K562 (cell line): ENCODE data around the gene CS. TPM values are rescaled to one million over a fixed set of nuclear protein-coding genes. Genes with fewer than 3 reads are reported as not detected.

Experiments used
- CCNT2 ChIP-seq: IDR thresholded peaks from 2 replicates; pipeline ENCODE4 v1.6.1; 2011; ENCODE audit warnings: borderline replicate concordance, low read depth, mild to moderate bottlenecking, moderate library complexity, mixed read lengths, low read length; ENCODE audit not compliant: insufficient read length; ENCODE audit errors: extremely low read depth
- ESRRB ChIP-seq: fragments of 250-450 bp; sonication (Bioruptor Pico); IDR thresholded peaks from 2 replicates; pipeline ENCODE4 v1.5.0; 2020; ENCODE audit warnings: mild to moderate bottlenecking, moderate library complexity, borderline replicate concordance
- NFRKB ChIP-seq: fragments of 450-650 bp; IDR thresholded peaks from 2 replicates; pipeline ENCODE4 v1.6.1; 2016; ENCODE audit warnings: low read depth
- PRDM10 ChIP-seq: fragments of 450-650 bp; IDR thresholded peaks from 2 replicates; pipeline ENCODE4 v1.6.1; 2018; ENCODE audit not compliant: partially characterized antibody
- RAD51 ChIP-seq: fragments of 450-650 bp; IDR thresholded peaks from 2 replicates; pipeline ENCODE4 v1.7.1; 2016; ENCODE audit warnings: low read depth, mild to moderate bottlenecking, borderline replicate concordance
- RCOR1 ChIP-seq, 2 experiments: IDR thresholded peaks; 2 replicates each; pipeline ENCODE4 v1.6.1; 2012; ENCODE audit warnings: low read depth in 2 of 2, low read length in 2 of 2, borderline replicate concordance in 1 of 2, improper control_type of control experiment in 1 of 2
- ZBTB34 ChIP-seq: fragments of 250-450 bp; sonication (Bioruptor Pico); IDR thresholded peaks from 2 replicates; pipeline ENCODE4 v1.8.0; 2021; ENCODE audit warnings: mild to moderate bottlenecking, moderate library complexity
- ZNF583 ChIP-seq: fragments of 250-450 bp; sonication (Bioruptor Pico); IDR thresholded peaks from 2 replicates; pipeline ENCODE4 v1.4.0; 2020
- ZNF639 ChIP-seq, 2 experiments: fragments of 200-800 bp in 1 of 2; sonication (Bioruptor generic) in 1 of 2; sonication (generic) in 1 of 2; formaldehyde crosslinking in 1 of 2; IDR thresholded peaks in 1 of 2; conservative IDR thresholded peaks in 1 of 2; 2 replicates each; pipeline versions ENCODE4 v1.5.0 to v1.6.1; 2016 to 2020; ENCODE audit warnings: missing compliant biosample characterization in 1 of 2, missing genetic modification characterization in 1 of 2, missing genetic modification reagents in 1 of 2
- polyA plus RNA-seq, 8 experiments: library from polyadenylated mRNA; depleted of rRNA in 4 of 8; stranded (reverse) in 5 of 8; unstranded in 3 of 8; fragments of >200 nt; fragmentation: Nextera tagmentation in 2 of 8; fragmentation: Illumina TruSeq in 1 of 8; extraction: Ambion mirVana in 2 of 8; extraction: Trizol in 1 of 8; gene quantifications; 2 replicates each; pipeline versions ENCODE4 v1.2.1 to v1.2.3, GENCODE V29; 2011 to 2014; ENCODE audit warnings: inconsistent platforms in 1 of 8, missing spikeins in 1 of 8
- total RNA-seq, 7 experiments: library from RNA; depleted of rRNA in 6 of 7; stranded (reverse); fragments of >200 nt in 6 of 7; fragmentation: Illumina TruSeq in 2 of 7; extraction: Trizol in 2 of 7; gene quantifications; 2 replicates each; pipeline versions ENCODE4 v1.2.1 to v1.2.3, GENCODE V29; 2011 to 2021; ENCODE audit warnings: low replicate concordance in 1 of 7
- TF ChIP-seq, protein P1 (sequence below): fragments of 250-450 bp; sonication (Bioruptor Pico); IDR thresholded peaks from 2 replicates; pipeline ENCODE4 v1.5.0; 2021; ENCODE audit warnings: mild to moderate bottlenecking, moderate library complexity
- TF ChIP-seq, protein P2 (sequence below): fragments of 250-450 bp; sonication (Bioruptor Pico); IDR thresholded peaks from 2 replicates; pipeline ENCODE4 v1.8.0; 2021; ENCODE audit warnings: borderline replicate concordance, mild to moderate bottlenecking, moderate library complexity; ENCODE audit not compliant: poor library complexity, severe bottlenecking
- TF ChIP-seq, protein P3 (sequence below): fragments of 450-650 bp; IDR thresholded peaks from 2 replicates; pipeline ENCODE4 v1.7.0; 2016; ENCODE audit warnings: borderline replicate concordance

CS gene
- total and polyA plus RNA-seq, 9 of the 15 experiments (the other 6 are each of a cell fraction or from before 2014, with no cell fraction given): 99.9 to 390 (median 149) TPM

- TF ChIP-seq PRDM10 (peak; percentile 35), RCOR1 (IDR thresholded peaks at IDR 0.05; ENCODE audit: borderline replicate concordance in 1 of 2, low read depth in 2 of 2, low read length in 2 of 2) (peak in 1 of 2 experiments; percentile 8; a peak in 1 of 4 replicates), ESRRB (CRISPR knock-in tag) (no peak), ZBTB34 (CRISPR knock-in tag) (no peak), NFRKB (no peak), ZNF639 (CRISPR knock-in tag; conservative IDR thresholded peaks at IDR 0.05 in 1 of 2, IDR thresholded peaks at IDR 0.05 in 1 of 2) (no peak), ZNF583 (CRISPR knock-in tag) (no peak; the same call in 1 of the 2 replicates), RAD51 (no peak), CCNT2 (peak; percentile 57)
- TF ChIP-seq, protein P1, sequence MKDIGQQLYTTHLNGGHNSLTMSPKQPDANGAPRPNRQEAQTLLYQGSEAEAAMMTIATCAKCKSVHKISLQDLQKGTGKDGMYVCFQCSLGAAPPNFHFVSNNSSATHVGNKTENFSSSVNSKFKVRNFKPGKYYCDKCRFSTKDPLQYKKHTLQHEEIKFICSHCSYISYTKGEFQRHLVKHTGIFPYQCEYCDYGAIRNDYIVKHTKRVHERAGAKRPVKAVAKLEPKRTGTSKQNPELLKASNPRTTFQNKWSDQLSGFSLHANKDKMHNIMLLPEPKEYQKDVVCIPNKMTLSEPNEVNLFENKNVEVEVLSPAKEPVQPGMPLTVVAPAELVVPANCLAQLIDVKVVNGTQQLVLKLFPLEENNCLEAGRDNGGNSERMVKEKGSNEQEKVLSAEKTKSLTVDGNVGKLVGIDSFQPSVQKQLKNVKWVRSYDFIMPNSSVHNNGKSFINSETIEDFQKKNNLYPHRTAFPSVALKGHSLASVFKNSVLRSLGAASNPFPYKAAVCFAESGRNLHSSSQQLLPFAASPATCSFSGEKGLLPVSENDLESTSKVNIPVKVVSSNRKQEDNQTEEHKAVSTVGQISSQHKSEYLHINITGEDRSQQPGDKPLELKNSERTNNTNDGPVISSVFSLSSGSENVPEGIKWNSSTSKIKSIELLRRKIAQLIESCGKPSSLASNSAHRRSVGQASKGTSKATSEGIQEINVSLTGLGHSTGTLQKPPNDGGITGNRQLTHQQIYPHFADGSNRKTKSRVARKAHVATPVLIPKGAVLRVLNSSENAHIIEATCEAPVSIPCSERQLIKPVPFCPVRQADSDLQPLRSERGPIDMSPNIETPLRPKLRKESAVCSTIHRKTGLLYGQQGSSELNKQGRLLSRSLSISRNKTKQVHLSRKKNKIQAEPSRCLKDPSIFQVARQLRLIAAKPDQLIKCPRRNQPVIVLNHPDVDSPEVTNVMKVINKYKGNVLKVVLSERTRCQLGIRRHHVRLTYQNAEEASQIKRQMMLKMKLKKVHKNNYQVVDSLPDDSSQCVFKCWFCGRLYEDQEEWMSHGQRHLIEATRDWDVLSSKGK (CRISPR knock-in tag): no peak
- TF ChIP-seq, protein P2, sequence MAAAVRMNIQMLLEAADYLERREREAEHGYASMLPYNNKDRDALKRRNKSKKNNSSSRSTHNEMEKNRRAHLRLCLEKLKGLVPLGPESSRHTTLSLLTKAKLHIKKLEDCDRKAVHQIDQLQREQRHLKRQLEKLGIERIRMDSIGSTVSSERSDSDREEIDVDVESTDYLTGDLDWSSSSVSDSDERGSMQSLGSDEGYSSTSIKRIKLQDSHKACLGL: peak; percentile 48
- TF ChIP-seq, protein P3, sequence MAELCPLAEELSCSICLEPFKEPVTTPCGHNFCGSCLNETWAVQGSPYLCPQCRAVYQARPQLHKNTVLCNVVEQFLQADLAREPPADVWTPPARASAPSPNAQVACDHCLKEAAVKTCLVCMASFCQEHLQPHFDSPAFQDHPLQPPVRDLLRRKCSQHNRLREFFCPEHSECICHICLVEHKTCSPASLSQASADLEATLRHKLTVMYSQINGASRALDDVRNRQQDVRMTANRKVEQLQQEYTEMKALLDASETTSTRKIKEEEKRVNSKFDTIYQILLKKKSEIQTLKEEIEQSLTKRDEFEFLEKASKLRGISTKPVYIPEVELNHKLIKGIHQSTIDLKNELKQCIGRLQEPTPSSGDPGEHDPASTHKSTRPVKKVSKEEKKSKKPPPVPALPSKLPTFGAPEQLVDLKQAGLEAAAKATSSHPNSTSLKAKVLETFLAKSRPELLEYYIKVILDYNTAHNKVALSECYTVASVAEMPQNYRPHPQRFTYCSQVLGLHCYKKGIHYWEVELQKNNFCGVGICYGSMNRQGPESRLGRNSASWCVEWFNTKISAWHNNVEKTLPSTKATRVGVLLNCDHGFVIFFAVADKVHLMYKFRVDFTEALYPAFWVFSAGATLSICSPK: no peak
These were observed at the start of gene CS (continued) for GRCh38 chr12:56299853-56300643.
